DOHH2 (cell line): Measurements from ENCODE around the gene GAST.
"Not testable (repeated sequence)": the region's sequence is repeated elsewhere in the genome, so short reads cannot be mapped to it uniquely, and the experiment has no call there.

Source experiments
- H3F3A ChIP-seq: fragments of 200-600 bp; sonication (generic), shearing (Covaris generic); 2 replicates; pipeline ENCODE4 v1.6.0; 2016; ENCODE audit warnings: antibody characterized with exemption, mild to moderate bottlenecking; ENCODE audit not compliant: control insufficient read depth, insufficient read depth
- H3K27ac ChIP-seq: fragments of 200-600 bp; sonication (generic); 2 replicates; pipeline ENCODE4 v1.5.1; 2014; ENCODE audit warnings: low read depth, mild to moderate bottlenecking, low read length, moderate library complexity
- H3K27me3 ChIP-seq: fragments of 200-600 bp; sonication (generic); 2 replicates; pipeline ENCODE4 v1.6.1; 2014; ENCODE audit warnings: mild to moderate bottlenecking, low read length, mixed read lengths; ENCODE audit not compliant: control insufficient read depth
- H3K36me3 ChIP-seq: fragments of 200-600 bp; sonication (generic); 2 replicates; pipeline ENCODE4 v1.6.1; 2014; ENCODE audit warnings: mild to moderate bottlenecking, low read length, moderate library complexity, mixed read lengths; ENCODE audit not compliant: control insufficient read depth
- H3K4me1 ChIP-seq: fragments of 200-600 bp; sonication (generic); 2 replicates; pipeline ENCODE4 v1.6.1; 2014; ENCODE audit warnings: mild to moderate bottlenecking, low read length, mixed read lengths; ENCODE audit not compliant: control insufficient read depth
- H3K4me2 ChIP-seq: fragments of 200-600 bp; sonication (generic); 2 replicates; pipeline ENCODE4 v1.6.0; 2014; ENCODE audit warnings: mild to moderate bottlenecking, low read length, moderate library complexity
- H3K4me3 ChIP-seq: fragments of 200-600 bp; sonication (generic); 2 replicates; pipeline ENCODE4 v1.5.1; 2014; ENCODE audit warnings: mild to moderate bottlenecking, low read length, mixed read lengths
- H3K79me2 ChIP-seq: fragments of 200-600 bp; sonication (generic); 2 replicates; pipeline ENCODE4 v1.6.1; 2014; ENCODE audit warnings: mild to moderate bottlenecking, low read length, mixed read lengths; ENCODE audit not compliant: control insufficient read depth
- H3K9me2 ChIP-seq: fragments of 200-600 bp; sonication (generic); replicated peaks from 2 replicates; pipeline ENCODE4 v1.6.1; 2014; ENCODE audit warnings: mild to moderate bottlenecking, low read length, mixed read lengths; ENCODE audit not compliant: control insufficient read depth
- H3K9me3 ChIP-seq: fragments of 200-600 bp; sonication (generic); 2 replicates; pipeline ENCODE4 v1.6.1; 2014; ENCODE audit warnings: antibody characterized with exemption, low read length, mixed read lengths; ENCODE audit not compliant: control insufficient read depth, insufficient read depth
- H4K20me1 ChIP-seq: fragments of 200-600 bp; sonication (generic); 2 replicates; pipeline ENCODE4 v1.6.0; 2014; ENCODE audit warnings: low read depth, mild to moderate bottlenecking, antibody characterized with exemption, low read length, moderate library complexity; ENCODE audit not compliant: control insufficient read depth, insufficient read depth
- CTCF ChIP-seq: fragments of 200-600 bp; sonication (generic); IDR thresholded peaks from one replicate; pipeline ENCODE4 v1.5.1; 2014; ENCODE audit warnings: antibody characterized with exemption, mild to moderate bottlenecking, low read depth, low read length; ENCODE audit not compliant: poor library complexity, severe bottlenecking
- EZH2phosphoT487 ChIP-seq: fragments of 200-600 bp; sonication (generic); IDR thresholded peaks from 2 replicates; pipeline ENCODE4 v1.6.1; 2017; ENCODE audit warnings: borderline replicate concordance, mild to moderate bottlenecking, antibody characterized with exemption, low read length, moderate library complexity, mixed read lengths

Gene GAST

DNA sequence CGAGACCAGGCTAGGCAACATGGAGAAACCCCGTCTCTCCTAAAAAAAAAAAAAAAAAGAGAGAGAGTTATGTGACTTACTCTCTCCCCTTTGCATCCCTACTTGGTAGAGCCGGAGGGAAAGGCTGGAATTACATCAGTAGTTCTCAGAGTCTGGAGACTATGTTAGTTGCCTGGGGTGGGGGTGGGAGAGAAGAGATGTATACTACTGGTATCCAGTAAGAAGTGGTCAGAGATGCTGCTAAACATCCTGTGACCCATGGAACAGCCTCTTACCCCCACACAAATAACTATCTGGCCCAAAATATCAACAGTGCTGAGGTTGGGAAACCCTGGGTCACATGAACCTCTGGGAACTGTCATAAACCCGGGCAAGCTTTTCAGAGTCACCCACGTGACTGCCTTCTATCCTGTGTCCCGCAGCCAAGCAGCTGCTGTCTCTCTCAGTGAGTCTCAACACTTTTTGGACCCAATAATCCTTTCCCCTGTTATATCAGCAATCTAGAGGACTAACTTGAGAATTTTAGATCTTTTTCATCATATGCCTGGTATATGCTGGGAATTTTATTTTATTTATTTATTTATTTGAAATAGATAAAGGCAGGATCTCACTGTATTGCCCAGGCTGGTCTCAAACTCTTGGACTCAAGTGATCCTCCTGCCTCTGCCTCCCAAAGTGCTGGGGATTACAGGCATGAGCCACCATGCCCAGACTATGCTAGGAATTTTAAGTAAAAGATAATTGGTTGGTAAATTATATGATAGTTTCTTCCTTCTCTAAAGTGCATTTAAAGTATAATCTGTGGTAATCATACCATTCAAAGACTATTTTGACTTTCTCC is 14.8 kb upstream of the GAST start:
- H3K4me3 ChIP-seq, result no peak overlapping the region
- H3K36me3 ChIP-seq, result peaks cover 19% of the 10 kb centered on the region
- no peaks in the 10 kb centered on the region for H3K9me3 ChIP-seq
- 0 out of 2 replicates have a peak, but pooled peaks cover 4% of the 10 kb centered on the region for H4K20me1 ChIP-seq
- H3K9me2 ChIP-seq, result no peaks in the 10 kb centered on the region
- H3K4me1 ChIP-seq, result no peaks in the 10 kb centered on the region
- H3K27me3 ChIP-seq, result no peaks in the 10 kb centered on the region
- H3K4me2 ChIP-seq, result no peak overlapping the region
- TF ChIP-seq CTCF (no peak), EZH2phosphoT487 (no peak)
- no peaks in the 10 kb centered on the region for H3K79me2 ChIP-seq
- H3F3A ChIP-seq, result peaks cover 29% of the 10 kb centered on the region
- no peak overlapping the region for H3K27ac ChIP-seq

DNA sequence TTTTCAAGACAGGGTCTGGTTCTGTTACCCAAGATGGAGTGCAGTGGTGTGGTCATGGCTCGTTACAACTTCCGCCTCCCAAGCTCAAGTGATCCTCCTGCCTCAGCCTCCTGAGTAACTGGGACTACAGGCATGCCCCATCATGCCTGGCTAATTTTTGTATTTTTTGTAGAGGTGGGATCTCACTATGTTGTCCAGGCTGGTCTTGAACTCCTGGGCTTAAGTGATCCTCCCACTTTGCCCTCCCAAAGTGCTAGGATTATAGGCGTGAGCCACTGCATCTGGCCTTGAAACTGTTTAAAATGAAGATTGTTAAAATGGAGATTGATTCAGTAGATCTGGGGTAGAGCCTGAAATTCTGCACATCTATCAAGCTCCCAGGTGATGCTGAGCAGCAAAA is 11.3 kb upstream of the GAST start:
- H3K27me3 ChIP-seq, H3K9me2 ChIP-seq, H3K4me2 ChIP-seq, H3K36me3 ChIP-seq, H3K4me3 ChIP-seq, H3K4me1 ChIP-seq, H3K9me3 ChIP-seq, H4K20me1 ChIP-seq, H3F3A ChIP-seq, H3K79me2 ChIP-seq, H3K27ac ChIP-seq: not testable (repeated sequence)

GRCh38 chr17:41702712-41703111 is 9.4 kb upstream of the GAST start:
- Histone ChIP-seq H3F3A (no peaks in the 10 kb centered on the region), H3K27me3 (no peaks in the 10 kb centered on the region), H3K4me2 (no peak overlapping the region), H3K4me3 (no peak overlapping the region), H3K9me2 (no peaks in the 10 kb centered on the region), H3K27ac (no peak overlapping the region), H3K9me3 (no peaks in the 10 kb centered on the region), H4K20me1 (no peaks in the 10 kb centered on the region), H3K4me1 (no peaks in the 10 kb centered on the region), H3K36me3 (no peaks in the 10 kb centered on the region), H3K79me2 (no peaks in the 10 kb centered on the region)
- TF ChIP-seq CTCF, result no peak
- TF ChIP-seq EZH2phosphoT487, result no peak

DNA sequence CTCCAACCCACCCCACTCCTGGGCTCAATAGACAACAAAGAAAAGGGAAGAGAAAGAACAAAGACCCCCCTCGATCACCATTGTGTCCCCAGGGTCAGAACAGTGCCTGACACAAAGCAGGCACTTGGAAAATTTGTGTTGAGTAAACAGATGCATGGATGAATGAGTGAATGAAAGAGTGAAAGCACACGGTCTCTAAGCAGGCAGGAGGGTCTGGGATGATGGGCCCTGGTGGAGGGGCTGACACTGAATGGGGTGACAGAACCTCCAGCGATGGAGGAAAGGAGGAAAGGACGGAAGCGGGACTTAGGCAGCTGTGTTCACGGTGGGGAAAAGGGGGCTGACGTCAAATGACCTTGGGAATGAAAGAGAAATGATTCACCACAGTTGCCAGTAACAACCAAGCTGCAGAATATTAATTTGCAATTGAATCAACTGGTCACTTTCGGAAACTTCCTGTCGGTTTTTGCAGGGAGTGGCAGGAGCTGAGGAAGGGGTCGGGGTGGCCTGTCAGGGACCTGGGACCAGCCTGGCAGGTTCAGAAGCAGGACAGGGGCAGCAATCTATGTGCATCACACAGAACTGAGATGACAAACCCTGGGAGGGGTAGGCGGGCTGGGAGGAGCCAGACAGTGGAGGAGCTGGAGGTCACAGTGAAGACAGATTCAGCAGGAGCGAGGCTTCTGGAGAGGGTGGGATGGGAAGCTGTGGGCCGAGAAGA is 6.7 kb upstream of the GAST start:
- Histone ChIP-seq H3K9me3 (no peaks in the 10 kb centered on the region), H3K27me3 (no peaks in the 10 kb centered on the region), H3F3A (no peaks in the 10 kb centered on the region), H4K20me1 (no peaks in the 10 kb centered on the region), H3K4me1 (no peaks in the 10 kb centered on the region), H3K27ac (no peak overlapping the region), H3K9me2 (no peaks in the 10 kb centered on the region), H3K4me3 (no peak overlapping the region), H3K79me2 (no peaks in the 10 kb centered on the region), H3K4me2 (no peak overlapping the region), H3K36me3 (no peaks in the 10 kb centered on the region)
- TF ChIP-seq EZH2phosphoT487 (no peak), CTCF (no peak)
